Cardiac muscle cell (in vitro differentiated cells and primary cell): ENCODE data around the gene ATXN10. TPM values are rescaled to one million over a fixed set of nuclear protein-coding genes. Genes with fewer than 3 reads are reported as not detected.

ENCODE experiments used
- DNase-seq, 2 donors: peaks; one replicate each; pipeline versions ENCODE4 v3.0.0 to v3.0.0-alpha.2; 2010 to 2017; ENCODE audit warnings: low read depth in 1 of 2, low spot score in 1 of 2
- H3K27ac ChIP-seq: fragments of 200-600 bp; sonication (generic); 2 replicates; pipeline ENCODE4 v1.5.1; 2016
- H3K27me3 ChIP-seq: fragments of 200-600 bp; sonication (generic); 2 replicates; pipeline ENCODE4 v1.6.0; 2016; ENCODE audit warnings: control low read depth
- H3K36me3 ChIP-seq: fragments of 200-600 bp; sonication (generic); 2 replicates; pipeline ENCODE4 v1.5.1; 2016; ENCODE audit warnings: control low read depth
- H3K4me1 ChIP-seq: fragments of 200-600 bp; sonication (generic); 2 replicates; pipeline ENCODE4 v1.8.1; 2017; ENCODE audit warnings: low read depth, mild to moderate bottlenecking, mixed run types
- H3K4me3 ChIP-seq: fragments of 200-600 bp; sonication (generic); 2 replicates; pipeline ENCODE4 v1.5.1; 2016; ENCODE audit warnings: mild to moderate bottlenecking
- H3K9me3 ChIP-seq: fragments of 200-600 bp; sonication (generic); 2 replicates; pipeline ENCODE4 v1.5.1; 2017; ENCODE audit warnings: low read depth, mild to moderate bottlenecking, control low read depth
- CTCF ChIP-seq: IDR thresholded peaks from 2 replicates; pipeline ENCODE4 v1.5.1; 2012; ENCODE audit warnings: low read depth, mild to moderate bottlenecking, low read length
- polyA plus RNA-seq: library from polyadenylated mRNA; unstranded; fragments of >200 nt; fragmentation: Nextera tagmentation; extraction: Ambion mirVana; gene quantifications from 2 replicates; pipeline ENCODE4 v1.2.1, GENCODE V29; 2016
- total RNA-seq: library from RNA; depleted of rRNA; stranded (reverse); fragments of >200 nt; gene quantifications from 2 replicates; pipeline ENCODE4 v1.2.3, GENCODE V29; 2016

ATXN10 gene
- total and polyA plus RNA-seq, 2 experiments from 2014 or later, result 67.3 to 279 TPM

DNA sequence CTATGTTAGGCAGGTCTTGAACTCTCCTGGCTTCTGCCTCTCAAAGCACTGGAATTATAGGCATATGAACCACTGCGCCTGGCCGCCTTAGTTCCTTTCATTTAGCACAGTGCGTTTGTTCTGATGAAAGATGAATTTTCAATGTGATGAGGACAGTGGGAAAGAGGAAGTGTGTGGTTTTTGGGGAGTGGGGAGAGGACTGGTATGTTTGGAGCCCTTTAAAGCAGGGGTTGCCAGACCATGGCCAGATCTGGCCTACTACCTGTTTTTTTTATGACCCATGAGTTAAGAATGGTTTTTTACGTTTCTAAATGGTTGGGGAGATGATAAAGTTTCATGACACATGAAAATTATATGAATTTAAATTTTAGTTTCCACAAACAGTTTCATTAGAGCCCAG, 12.5 kb downstream of the ATXN10 start:
- Histone ChIP-seq H3K36me3 (no peaks in the 10 kb centered on the region), H3K9me3 (no peaks in the 10 kb centered on the region), H3K4me3 (no peak overlapping the region), H3K27ac (no peak overlapping the region), H3K27me3 (no peaks in the 10 kb centered on the region), H3K4me1 (peaks cover 10% of the 10 kb centered on the region)
- DNase-seq, result no peak
- no peak for TF ChIP-seq CTCF

DNA sequence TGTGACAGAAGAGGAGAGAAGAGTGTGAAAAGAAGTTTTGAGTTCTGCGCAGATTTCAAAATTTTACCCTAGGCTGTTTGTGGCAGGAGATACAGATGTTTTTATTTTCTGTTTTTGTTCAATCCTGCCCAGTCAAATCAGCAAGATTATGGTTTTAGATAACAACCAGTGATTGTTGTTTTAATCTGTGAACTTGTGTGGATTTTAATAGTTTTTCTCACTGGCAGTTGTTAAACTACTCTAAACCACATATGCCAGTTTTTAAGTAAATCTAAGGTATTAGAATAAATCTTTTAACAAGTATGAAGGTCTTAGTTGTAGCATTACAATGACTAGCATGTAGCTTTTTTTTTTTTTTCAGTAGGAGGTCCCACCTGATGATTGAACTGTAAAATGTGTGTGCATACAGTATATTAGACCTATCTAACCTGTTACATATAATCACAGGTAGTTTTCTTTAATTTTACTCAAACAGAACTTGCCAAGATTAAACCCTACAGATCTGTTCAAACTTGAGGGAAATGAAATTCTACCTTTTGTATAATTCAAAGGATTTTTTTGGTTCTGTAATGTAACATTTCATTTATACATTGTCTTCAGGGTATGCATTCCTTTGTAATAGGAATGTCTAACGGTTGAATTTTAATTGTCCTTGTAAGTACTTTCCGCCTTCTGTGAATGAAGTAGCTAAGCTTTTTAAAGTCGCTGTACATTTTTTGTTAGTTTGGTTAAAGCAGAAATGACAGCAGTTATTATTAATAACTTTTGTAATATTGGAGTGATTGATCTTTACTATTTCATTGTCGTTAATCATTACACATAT, 13.3 kb downstream of the ATXN10 start:
- DNase-seq, result no peak
- Histone ChIP-seq H3K4me3 (no peak overlapping the region), H3K27ac (no peak overlapping the region), H3K27me3 (no peaks in the 10 kb centered on the region), H3K4me1 (peaks cover 12% of the 10 kb centered on the region), H3K9me3 (no peaks in the 10 kb centered on the region), H3K36me3 (no peaks in the 10 kb centered on the region)
- TF ChIP-seq CTCF, result no peak

DNA sequence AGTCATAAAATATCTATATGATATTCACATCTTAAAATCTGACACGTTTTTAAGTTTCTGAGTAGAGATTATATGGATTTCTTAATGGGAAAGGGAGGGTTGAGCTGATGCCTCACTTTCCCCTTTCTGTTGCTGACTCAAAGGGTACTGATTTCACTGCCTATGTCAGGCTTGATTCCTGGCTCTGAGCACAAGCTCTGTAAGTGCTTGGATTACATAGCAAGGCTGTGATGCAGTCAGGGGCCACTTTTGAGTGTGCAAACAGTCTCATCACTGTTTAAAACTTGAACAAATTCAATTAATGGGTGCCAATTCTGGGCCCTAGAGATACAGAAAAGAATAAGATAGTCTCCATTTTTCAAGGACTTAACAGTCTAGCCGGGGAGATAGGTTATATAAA, 14.4 kb downstream of the ATXN10 start:
- DNase-seq, result no peak
- H3K9me3 ChIP-seq, result no peaks in the 10 kb centered on the region
- TF ChIP-seq CTCF, result no peak
- peaks cover 4% of the 10 kb centered on the region for H3K36me3 ChIP-seq
- no peak overlapping the region for H3K4me3 ChIP-seq
- H3K27me3 ChIP-seq, result no peaks in the 10 kb centered on the region
- peaks cover 12% of the 10 kb centered on the region for H3K4me1 ChIP-seq
- H3K27ac ChIP-seq, result no peak overlapping the region

- Histone ChIP-seq H3K36me3 (peaks cover 4% of the 10 kb centered on the region), H3K27me3 (no peaks in the 10 kb centered on the region), H3K4me3 (no peak overlapping the region), H3K9me3 (no peaks in the 10 kb centered on the region), H3K4me1 (peaks cover 12% of the 10 kb centered on the region), H3K27ac (no peak overlapping the region)
- DNase-seq, result no peak
- TF ChIP-seq CTCF, result no peak
Measured at GRCh38 chr22:45686836-45687235, 15.2 kb downstream of the ATXN10 start.

GRCh38 chr22:45688600-45689080, 17.0 kb downstream of the ATXN10 start:
- H3K27ac ChIP-seq, result peak overlapping the region; percentile 58
- DNase-seq, result peak in 1 of 2 donors; percentile 91
- H3K36me3 ChIP-seq, result peaks cover 22% of the 10 kb centered on the region
- TF ChIP-seq CTCF, result no peak
- no peaks in the 10 kb centered on the region for H3K27me3 ChIP-seq
- no peak overlapping the region for H3K4me3 ChIP-seq
- no peaks in the 10 kb centered on the region for H3K9me3 ChIP-seq
- peaks cover 12% of the 10 kb centered on the region for H3K4me1 ChIP-seq
